Measurements from ENCODE around the gene ATXN2L.
A peak's percentile ranks its signal among the peaks of the same experiment; 100 is the strongest.
"Not testable (repeated sequence)": the region's sequence is repeated elsewhere in the genome, so short reads cannot be mapped to it uniquely, and the experiment has no call there.

The ATXN2L gene, protein sequence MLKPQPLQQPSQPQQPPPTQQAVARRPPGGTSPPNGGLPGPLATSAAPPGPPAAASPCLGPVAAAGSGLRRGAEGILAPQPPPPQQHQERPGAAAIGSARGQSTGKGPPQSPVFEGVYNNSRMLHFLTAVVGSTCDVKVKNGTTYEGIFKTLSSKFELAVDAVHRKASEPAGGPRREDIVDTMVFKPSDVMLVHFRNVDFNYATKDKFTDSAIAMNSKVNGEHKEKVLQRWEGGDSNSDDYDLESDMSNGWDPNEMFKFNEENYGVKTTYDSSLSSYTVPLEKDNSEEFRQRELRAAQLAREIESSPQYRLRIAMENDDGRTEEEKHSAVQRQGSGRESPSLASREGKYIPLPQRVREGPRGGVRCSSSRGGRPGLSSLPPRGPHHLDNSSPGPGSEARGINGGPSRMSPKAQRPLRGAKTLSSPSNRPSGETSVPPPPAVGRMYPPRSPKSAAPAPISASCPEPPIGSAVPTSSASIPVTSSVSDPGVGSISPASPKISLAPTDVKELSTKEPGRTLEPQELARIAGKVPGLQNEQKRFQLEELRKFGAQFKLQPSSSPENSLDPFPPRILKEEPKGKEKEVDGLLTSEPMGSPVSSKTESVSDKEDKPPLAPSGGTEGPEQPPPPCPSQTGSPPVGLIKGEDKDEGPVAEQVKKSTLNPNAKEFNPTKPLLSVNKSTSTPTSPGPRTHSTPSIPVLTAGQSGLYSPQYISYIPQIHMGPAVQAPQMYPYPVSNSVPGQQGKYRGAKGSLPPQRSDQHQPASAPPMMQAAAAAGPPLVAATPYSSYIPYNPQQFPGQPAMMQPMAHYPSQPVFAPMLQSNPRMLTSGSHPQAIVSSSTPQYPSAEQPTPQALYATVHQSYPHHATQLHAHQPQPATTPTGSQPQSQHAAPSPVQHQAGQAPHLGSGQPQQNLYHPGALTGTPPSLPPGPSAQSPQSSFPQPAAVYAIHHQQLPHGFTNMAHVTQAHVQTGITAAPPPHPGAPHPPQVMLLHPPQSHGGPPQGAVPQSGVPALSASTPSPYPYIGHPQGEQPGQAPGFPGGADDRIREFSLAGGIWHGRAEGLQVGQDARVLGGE
- 159 to 191 (median 164) reads per million in 4 donors for total RNA-seq

DNA sequence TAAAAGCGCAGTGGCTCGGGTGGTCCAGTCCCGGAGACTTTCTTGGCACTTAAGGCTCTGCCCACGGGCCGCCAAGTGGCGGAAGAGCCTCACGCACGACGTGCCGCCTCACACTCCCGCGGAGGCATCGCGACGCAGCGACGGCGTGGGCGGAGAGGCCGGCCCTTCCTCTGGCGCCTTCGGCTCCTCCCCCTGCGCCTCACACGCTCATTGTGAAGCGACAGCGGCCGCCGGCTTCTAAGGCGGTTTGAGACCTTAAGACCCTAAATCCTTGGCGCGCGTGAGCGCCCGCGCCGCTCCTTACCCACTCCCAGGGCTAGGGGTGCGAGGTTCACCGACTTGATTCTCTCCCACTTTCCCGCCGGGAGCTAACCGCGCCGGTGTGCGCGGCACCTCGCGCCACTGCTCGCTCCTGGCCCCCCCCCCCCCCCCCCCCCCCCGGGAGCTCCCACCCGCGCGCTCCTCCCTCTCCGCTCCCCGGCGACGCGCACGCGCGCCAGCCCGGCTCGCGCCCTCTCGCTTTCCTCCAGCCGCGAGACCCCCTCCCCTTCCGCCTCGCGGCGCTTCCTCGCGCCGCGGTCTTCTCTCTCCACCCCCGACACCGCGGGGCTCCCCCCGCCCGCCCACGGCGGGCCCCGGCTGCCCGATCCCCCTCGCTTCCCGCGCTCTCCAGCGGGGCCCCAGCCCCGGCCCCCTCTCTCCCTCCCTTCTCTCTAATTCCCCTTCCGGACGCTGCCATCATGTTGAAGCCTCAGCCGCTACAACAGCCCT lies at the start of gene ATXN2L:
ATXN2L (plus strand) TSS at position 480 of the 771 bp plus-strand sequence; CDS start at position 741, 261 bp downstream.
- peak; percentile 85 to 96 (median 89) for DNase-seq

DNA sequence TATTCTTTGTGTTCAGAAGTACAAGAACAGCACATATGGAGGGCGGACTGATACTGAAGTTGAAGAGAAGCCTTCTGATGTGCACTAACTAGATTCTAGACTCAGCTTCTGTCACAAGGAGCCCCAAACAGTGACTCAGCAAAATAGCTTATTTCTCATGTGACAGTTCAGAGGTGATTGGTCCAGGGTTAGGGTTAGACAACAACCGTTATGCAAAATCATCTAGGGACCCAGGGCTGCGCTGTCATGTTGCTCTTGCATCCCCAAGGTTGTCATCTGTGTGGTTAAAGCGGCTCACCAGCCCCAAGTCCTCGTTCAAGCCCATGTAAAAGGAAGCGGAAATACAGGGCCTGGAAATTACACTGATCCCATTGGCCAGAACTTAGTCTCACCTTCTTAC lies 41.1 kb upstream of the ATXN2L start:
- not testable (repeated sequence) for DNase-seq

DNA sequence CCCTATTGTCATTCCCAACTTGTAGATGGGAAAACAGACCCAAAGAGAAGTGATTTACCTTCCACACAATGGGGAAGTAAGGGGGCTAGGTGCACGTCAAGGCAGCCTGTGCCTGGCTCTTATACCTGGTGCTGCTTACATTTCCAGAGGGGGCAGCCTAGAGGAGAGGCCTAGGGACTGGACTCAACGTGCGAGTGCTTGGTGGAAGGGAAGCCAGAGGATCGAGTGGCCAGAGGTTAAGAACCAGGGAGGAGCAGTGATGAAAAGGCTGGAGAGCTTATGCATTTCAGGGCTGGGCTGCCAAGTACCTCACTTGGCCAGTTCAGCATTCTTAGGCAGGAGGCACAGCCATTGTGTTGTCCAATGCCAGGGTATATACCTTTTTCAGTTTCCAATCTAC lies 40.4 kb upstream of the ATXN2L start:
- DNase-seq = not testable (repeated sequence)

DNA sequence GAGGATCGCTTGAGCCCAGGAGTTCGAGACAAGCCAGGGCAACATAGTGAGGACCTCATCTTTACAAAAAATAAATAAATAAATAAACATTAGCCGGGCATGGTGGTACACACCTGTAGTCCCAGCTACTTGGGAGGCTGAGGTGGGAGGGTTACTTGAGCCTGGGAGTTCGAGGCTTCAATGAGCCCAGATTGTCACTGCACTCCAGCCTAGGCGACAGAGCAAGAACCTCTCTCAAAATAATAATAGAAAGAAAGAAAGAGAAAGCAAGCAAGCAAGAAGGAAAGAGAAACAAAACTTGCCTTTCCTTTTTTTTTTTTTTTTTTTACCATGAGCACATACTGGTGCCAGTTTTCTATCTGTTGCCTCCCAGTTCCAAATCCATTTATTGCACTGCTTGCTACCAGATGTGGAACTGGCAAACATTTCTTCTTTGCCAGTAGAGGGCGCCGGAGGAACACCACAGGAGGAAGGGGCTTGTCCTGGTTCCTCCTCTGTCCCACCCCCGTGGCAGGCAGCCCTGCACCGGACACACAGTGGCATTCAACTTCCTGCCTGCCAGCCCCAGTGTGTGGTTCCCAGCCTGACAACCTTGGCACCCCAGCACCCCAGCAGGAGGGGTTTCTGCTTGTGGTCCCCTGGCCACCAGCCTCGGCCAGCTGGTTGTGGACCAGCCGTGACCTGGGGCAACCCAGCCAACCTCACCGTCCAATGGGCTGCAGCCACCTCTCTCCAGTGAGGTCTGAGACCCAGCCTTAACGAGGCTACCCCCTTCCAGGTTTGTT lies 20.4 kb upstream of the ATXN2L start:
- peak; percentile 31 to 81 (median 50) for DNase-seq

DNA sequence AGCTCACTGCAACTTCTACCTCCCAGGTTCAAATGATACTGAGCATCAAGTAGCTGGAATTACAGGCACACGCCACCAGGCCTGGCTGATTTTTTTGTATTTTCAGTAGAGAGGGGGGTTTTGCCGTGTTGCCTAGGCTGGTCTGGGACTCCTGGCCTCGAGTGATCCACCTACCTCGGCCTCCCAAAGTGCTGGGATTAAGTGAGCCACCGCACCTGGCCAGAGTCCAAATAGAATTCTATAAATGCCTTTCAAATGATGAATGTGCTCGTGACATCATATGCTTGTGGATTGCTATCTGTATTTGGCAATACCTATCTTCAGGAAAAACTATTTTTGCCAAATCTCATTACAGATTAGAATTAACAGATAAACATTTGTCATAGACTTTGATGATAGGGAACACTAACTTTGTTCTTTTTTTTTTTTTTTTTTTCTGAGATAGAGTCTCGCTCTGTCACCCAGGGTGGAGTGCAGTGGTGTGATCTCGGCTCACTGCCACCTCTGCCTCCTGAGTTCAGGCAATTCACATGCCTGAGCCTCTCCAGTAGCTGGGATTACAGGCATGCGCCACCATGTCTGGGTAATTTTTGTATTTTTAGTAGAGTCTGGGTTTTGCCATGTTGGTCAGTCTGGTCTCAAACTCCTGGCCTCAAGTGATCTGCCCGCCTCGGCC lies 15.2 kb upstream of the ATXN2L start:
- DNase-seq = not testable (repeated sequence)

DNA sequence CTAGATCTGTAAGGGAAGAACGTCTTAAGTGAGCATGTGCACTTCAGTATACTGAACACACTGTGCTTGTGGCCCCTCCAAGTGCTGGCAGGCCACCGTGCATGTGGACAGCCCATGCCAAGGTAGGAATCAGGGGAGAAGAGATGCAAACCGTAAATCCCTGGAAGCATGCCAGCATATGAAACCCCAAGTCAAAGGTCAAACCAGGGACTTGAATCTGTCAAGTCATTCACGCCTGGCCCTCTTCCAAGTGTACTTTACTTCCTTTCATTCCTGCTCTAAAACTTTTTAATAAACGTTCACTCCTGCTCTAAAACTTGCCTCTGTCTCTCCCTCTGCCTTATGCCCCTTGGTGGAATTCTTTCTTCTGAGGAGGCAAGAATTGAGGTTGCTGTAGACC lies 2.8 kb upstream of the ATXN2L start:
- DNase-seq = no peak

DNA sequence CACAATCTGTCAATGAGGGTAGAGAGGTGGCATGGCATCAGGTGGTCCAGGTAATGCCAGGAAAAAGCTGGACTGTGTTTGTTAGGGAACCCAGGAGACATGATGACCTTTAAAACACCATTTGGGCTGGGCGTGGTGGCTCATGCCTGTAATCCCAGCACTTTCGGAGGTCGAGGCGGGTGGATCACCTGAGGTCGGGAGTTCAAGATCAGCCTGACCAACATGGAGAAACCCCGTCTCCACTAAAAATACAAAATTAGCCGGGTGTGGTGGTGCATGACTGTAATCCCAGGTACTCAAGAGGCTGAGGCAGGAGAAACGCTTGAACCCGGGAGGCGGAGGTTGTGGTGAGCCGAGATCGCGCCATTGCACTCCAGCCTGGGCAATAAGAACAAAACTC lies 2.3 kb upstream of the ATXN2L start:
- DNase-seq = not testable (repeated sequence)

DNA sequence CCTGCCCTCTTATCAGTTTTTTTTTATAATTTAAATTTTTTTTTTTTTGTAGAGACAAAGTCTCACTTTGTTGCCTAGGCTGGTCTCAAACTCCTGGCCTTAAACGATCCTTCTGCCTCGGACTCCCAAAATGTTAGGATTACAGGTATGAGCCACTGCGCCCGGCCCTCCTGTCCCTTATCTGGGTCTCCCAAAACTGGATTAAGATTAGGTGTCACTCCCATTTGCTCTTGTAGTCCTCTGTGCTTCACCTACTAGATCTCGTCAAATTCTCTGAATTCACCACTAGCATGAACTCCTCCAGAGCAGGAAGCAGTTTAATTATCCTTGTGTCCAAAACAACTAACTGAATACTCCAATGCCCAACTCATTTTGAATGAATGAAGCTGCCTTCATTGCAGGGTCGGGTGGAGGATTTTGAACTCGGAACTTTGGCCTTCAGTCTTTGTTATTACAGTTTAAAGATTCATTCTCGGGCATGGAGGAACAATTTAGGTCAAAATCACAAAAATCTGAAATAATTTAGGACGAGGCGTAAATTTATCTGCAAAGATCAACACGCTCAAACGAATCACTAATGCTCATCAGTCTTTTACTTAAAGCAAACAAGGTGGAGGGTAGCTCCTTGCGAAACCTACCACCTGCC lies 802 bp upstream of the ATXN2L start:
- DNase-seq = no peak

DNA sequence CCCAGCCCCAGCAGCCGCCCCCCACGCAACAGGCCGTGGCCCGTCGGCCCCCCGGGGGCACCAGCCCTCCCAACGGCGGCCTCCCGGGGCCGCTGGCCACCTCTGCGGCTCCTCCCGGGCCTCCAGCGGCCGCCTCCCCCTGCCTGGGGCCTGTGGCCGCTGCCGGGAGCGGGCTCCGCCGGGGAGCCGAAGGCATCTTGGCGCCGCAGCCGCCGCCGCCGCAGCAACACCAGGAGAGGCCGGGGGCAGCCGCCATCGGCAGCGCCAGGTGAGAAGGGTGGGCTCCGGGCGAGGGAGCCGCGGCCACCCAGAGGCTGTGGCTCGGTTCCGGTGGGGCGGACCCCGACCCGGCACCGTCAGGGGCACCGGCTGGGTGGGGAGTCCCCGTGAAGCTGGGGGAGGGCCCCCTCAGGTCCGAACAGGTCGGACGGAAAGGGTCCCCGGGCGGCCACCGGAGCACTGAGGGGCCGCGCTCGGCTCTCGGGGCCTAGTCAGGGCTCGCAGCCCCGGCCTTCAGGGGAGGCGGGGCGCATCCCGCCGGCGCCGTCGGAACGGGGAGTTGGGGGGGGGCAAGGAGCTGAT lies 583 bp downstream of the ATXN2L start:
- peak in 1 of 5 donors; percentile 39 for DNase-seq

DNA sequence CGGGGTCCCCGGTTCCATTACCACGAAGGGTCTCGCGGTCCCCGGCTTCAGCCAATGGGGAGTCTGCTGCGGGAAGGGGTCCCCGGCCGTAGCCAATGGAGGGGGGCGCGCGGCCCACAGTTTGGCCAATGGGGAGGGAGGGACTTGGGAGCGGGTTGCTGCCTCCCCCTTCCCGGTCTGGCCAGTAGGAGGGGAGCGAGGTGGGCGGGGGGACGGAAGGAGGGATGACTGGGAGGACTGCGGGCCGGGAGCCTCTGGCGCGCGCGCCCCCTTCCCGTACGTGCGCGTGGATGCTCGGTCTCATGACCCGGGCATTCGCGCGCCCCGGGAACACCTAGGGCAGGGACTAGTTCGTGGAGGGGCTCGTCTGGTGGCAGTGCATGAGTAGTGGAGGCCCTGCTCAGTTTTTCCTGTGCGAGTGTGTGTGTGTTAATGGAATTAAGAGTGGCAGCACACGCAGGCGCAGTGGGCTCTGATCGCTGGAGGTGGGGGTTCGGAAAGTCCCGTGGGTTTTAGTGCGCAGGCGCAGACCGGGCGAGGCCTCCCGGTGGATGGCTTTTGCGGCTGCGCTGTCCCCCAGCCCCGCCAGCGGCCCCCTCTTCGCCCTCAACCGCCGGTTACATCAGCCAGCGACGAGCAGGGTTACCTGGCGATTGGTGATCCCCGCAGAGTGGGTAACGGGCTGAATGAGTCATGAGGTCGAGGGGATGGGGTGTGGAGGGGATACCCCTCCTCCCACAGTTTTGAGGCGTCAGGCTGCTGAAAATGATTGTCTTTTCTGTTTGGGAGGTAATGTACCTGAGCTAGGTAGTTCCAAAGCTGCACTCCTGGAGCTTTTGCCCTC lies 1.3 kb downstream of the ATXN2L start:
- peak; percentile 91 to 98 (median 94) for DNase-seq

DNA sequence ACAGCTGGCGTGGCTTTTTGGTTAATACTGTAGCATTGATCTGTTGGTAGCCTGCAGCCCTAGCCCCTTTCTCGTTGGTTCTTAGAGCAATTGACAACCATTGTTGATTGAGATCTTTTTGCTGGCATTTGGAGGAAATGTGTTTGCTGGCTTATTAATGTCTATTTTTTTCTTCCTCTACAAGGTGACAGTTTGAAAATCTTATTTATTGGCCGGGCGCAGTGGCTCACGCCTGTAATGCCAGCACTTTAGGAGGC lies 1.8 kb downstream of the ATXN2L start:
- no peak for DNase-seq

DNA sequence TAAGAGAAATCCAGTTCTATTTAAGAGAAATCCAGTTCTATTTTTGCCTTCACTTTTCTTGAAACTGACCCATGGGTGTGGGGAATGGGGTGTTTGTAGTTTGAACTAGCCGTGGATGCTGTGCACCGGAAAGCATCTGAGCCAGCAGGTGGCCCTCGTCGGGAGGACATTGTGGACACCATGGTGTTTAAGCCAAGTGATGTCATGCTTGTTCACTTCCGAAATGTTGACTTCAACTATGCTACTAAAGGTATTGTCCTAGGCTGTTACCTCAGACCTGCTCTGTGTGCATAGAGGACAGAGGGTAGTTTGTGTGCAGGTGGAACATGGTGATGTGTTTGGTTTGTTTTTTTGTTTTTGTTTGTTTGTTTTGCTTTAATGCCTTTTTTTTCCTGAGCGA lies 3.3 kb downstream of the ATXN2L start:
- DNase-seq = no peak

DNA sequence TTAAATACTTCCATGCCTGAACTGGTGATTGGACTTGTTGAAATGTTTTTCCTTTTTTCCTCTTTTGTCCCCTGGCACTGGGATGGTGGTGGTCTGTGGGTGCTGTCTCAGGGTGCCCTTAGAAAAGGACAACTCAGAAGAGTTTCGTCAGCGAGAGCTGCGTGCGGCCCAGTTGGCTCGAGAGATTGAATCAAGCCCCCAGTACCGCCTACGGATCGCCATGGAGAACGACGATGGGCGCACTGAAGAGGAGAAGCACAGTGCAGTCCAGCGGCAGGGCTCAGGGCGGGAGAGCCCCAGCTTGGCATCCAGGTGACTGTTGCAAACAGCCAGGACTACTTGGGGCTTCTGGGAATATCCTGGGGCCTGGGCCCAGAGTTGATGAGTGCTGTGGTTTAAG lies 6.9 kb downstream of the ATXN2L start:
- no peak for DNase-seq

DNA sequence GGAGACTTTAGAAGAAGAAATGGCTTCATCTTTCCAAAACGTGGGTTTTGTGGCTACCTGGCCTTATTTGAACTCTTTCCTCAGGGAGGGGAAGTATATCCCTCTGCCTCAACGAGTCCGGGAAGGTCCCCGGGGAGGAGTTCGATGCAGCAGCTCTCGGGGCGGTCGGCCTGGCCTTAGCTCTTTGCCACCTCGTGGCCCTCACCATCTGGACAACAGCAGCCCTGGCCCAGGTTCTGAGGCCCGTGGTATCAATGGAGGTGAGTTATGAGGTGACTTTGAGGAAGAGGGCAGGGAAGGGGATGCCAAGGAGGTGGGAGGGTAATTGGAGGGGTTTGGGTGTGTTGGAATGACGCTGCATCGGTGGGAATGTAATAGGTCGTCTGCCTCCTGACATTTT lies 7.7 kb downstream of the ATXN2L start:
- DNase-seq = no peak

DNA sequence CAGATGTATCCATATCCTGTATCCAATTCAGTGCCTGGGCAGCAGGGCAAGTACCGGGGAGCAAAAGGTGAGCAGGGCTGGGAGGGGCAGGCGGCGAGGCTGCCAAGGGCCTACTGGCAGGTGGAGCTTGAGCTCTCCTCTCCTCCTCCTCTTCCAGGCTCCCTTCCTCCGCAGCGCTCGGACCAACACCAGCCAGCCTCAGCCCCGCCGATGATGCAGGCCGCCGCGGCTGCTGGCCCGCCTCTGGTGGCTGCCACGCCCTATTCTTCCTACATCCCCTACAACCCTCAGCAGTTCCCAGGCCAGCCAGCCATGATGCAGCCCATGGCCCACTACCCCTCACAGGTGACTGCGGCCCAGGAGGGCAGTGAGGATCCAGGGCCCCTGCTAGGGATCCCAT lies 11.6 kb downstream of the ATXN2L start:
- DNase-seq = no peak

DNA sequence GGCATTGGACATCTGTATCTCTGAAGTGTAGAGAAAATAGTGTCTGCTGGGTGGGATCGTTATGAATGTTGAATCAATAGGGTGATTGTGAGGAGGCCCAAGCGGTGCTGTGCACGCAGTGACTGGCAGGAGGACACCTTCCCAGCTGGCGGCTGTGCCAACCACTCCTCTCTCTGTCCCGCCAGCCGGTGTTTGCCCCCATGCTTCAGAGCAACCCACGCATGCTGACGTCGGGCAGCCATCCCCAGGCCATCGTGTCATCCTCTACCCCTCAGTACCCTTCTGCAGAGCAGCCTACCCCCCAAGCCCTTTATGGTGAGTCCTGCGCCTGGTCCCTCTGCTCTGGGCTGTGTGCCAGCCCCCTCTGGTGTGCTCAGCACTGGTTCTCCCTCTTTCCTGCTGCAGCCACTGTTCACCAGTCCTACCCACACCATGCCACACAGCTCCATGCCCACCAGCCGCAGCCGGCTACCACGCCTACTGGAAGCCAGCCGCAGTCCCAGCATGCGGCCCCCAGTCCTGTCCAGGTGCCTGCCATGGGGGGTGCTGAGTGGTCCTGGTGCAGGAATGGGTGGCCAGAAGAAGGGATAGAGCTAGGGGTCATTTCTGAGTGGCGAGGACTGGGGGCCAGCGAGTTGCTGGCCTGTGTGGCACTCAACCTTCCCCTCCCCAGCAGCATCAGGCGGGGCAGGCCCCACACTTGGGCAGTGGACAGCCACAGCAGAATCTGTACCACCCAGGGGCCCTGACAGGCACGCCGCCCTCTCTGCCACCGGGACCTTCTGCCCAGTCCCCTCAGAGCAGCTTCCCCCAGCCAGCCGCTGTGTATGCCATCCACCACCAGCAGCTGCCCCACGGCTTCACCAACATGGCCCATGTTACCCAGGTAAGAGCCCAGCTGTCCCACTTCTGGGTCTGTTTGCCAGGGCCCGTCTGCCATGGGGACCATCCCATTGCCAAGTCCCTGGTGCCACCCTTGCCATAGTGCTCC lies 12.4 kb downstream of the ATXN2L start:
- DNase-seq = no peak

DNA sequence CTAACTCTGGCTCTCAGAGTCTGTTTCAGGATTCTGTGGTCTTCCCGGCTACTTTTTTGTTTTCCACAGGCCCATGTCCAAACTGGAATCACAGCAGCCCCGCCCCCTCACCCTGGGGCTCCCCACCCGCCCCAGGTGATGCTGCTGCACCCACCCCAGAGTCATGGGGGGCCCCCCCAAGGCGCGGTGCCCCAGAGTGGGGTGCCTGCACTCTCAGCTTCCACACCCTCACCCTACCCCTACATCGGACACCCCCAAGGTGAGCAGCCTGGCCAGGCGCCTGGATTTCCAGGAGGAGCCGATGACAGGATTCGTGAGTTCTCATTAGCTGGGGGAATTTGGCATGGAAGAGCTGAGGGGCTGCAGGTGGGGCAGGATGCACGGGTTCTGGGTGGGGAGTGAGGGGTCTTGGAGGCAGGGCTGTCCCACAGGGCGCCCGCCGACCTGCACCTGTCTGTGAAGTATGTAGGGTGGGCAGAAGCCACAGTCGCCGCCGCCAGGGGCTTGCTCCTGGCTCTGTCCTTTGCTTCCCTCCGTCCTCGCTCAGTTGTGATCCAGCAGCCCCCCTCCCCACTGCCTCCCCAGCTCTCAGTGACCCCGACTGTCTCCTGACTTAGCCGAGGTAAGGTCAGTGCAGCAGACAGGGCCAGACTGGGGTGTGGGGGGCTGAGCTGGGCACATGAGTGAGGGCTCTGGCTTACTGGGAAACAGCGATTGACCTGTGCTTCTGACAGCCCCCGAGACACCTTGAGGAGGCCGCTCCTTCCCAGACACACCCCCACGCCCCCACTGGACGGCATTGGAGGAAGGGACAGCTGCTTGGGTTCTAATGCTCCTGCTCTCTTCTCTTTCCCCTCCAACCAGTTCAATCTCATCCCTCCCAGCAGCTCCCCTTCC lies 13.3 kb downstream of the ATXN2L start:
- DNase-seq = no peak
